ENCODE measurements around the gene KDSR. TPM values are rescaled to one million over a fixed set of nuclear protein-coding genes. Genes with fewer than 3 reads are reported as not detected.

KDSR gene
- total RNA-seq, 4 donors from 2014 or later = 11.2 to 18.6 (median 14.4) TPM

- H3K36me3 ChIP-seq = no peaks in the 10 kb centered on the region
- intact Hi-C loops (cut with DNase I; ENCODE audit: low total_unique reads) = no loop called here
- H3K27me3 ChIP-seq = no peaks in the 10 kb centered on the region
- peaks cover 17 to 22% of the 10 kb centered on the region in 2 donors for H3K4me1 ChIP-seq
- H3K4me3 ChIP-seq = no peak overlapping the region
- DNase-seq (no peak), ATAC-seq (no peak)
- in situ Hi-C loops (cut with MboI; ENCODE audit: low sequenced_read_pairs in 4 of 4) = no loop called here
- no peak for TF ChIP-seq CTCF (IDR thresholded peaks at IDR 0.05 in 4 of 5, conservative IDR thresholded peaks at IDR 0.05 in 1 of 5)
- TF ChIP-seq POLR2A (IDR thresholded peaks at IDR 0.05) = no peak
- no peaks in the 10 kb centered on the region for H3K9me3 ChIP-seq
- H3K27ac ChIP-seq = no peak overlapping the region
Observed at GRCh38 chr18:63306819-63307550, 60.0 kb downstream of the KDSR start.

GRCh38 chr18:63306249-63306648 lies 60.8 kb downstream of the KDSR start:
- intact Hi-C loops (cut with DNase I; ENCODE audit: low total_unique reads) = no loop called here
- Histone ChIP-seq H3K27ac (no peak overlapping the region), H3K36me3 (no peaks in the 10 kb centered on the region), H3K9me3 (no peaks in the 10 kb centered on the region), H3K27me3 (no peaks in the 10 kb centered on the region), H3K4me1 (peaks cover 12 to 26% of the 10 kb centered on the region in 2 donors), H3K4me3 (no peak overlapping the region)
- DNase-seq (no peak), ATAC-seq (no peak)
- no peak for TF ChIP-seq POLR2A (IDR thresholded peaks at IDR 0.05)
- TF ChIP-seq CTCF (IDR thresholded peaks at IDR 0.05 in 4 of 5, conservative IDR thresholded peaks at IDR 0.05 in 1 of 5) = no peak
- in situ Hi-C loops (cut with MboI; ENCODE audit: low sequenced_read_pairs in 4 of 4) = no loop called here

GRCh38 chr18:63303547-63303946 lies 63.5 kb downstream of the KDSR start:
- H3K27ac ChIP-seq = no peak overlapping the region
- in situ Hi-C loops (cut with MboI; ENCODE audit: low sequenced_read_pairs in 4 of 4) (no loop called here), intact Hi-C loops (cut with DNase I; ENCODE audit: low total_unique reads) (no loop called here)
- H3K27me3 ChIP-seq = no peaks in the 10 kb centered on the region
- peaks cover 12 to 26% of the 10 kb centered on the region in 2 donors for H3K4me1 ChIP-seq
- no peak overlapping the region for H3K4me3 ChIP-seq
- ATAC-seq (no peak), DNase-seq (no peak)
- no peaks in the 10 kb centered on the region for H3K9me3 ChIP-seq
- H3K36me3 ChIP-seq = no peaks in the 10 kb centered on the region
- TF ChIP-seq CTCF (IDR thresholded peaks at IDR 0.05 in 4 of 5, conservative IDR thresholded peaks at IDR 0.05 in 1 of 5) (no peak), POLR2A (IDR thresholded peaks at IDR 0.05) (no peak)

GRCh38 chr18:63302636-63303405 lies 64.2 kb downstream of the KDSR start:
- in situ Hi-C loops (cut with MboI; ENCODE audit: low sequenced_read_pairs in 4 of 4) = no loop called here
- peak overlapping the region in 2 of 4 donors; percentile 1 to 35 for H3K27ac ChIP-seq

More at GRCh38 chr18:63302636-63303405, 64.2 kb downstream of the KDSR start:
- Histone ChIP-seq H3K9me3 (no peaks in the 10 kb centered on the region), H3K27me3 (no peaks in the 10 kb centered on the region), H3K36me3 (no peaks in the 10 kb centered on the region), H3K4me1 (peaks cover 13 to 30% of the 10 kb centered on the region in 2 donors), H3K4me3 (no peak overlapping the region)
- DNase-seq = no peak
- no peak for ATAC-seq
- intact Hi-C loops (cut with DNase I; ENCODE audit: low total_unique reads) = no loop called here
- no peak for TF ChIP-seq POLR2A (IDR thresholded peaks at IDR 0.05)
- TF ChIP-seq CTCF (IDR thresholded peaks at IDR 0.05 in 4 of 5, conservative IDR thresholded peaks at IDR 0.05 in 1 of 5) = no peak

Data from gastrocnemius medialis (tissue), 4 donors.